ENCODE measurements around the gene KIF1C.
"Not testable (repeated sequence)": the region's sequence is repeated elsewhere in the genome, so short reads cannot be mapped to it uniquely, and the experiment has no call there.

Gene KIF1C

GRCh38 chr17:5027299-5027698, 29.5 kb downstream of the KIF1C start:
- TF ChIP-seq CTCF (IDR thresholded peaks at IDR 0.05; ENCODE audit: borderline replicate concordance, control extremely low read depth, extremely low read depth, insufficient read depth, missing control alignments): no peak
- in situ Hi-C loops (cut with MboI; ENCODE audit: low sequenced_read_pairs, unreplicated experiment): no loop called here
- no peak for DNase-seq (ENCODE audit: low spot score)

- no peak for DNase-seq (ENCODE audit: low spot score)
- in situ Hi-C loops (cut with MboI; ENCODE audit: low sequenced_read_pairs, unreplicated experiment): no loop called here
- no peak for TF ChIP-seq CTCF (IDR thresholded peaks at IDR 0.05; ENCODE audit: borderline replicate concordance, control extremely low read depth, extremely low read depth, insufficient read depth, missing control alignments)
These were observed 30.2 kb downstream of the KIF1C start for GRCh38 chr17:5027916-5028315.

DNA sequence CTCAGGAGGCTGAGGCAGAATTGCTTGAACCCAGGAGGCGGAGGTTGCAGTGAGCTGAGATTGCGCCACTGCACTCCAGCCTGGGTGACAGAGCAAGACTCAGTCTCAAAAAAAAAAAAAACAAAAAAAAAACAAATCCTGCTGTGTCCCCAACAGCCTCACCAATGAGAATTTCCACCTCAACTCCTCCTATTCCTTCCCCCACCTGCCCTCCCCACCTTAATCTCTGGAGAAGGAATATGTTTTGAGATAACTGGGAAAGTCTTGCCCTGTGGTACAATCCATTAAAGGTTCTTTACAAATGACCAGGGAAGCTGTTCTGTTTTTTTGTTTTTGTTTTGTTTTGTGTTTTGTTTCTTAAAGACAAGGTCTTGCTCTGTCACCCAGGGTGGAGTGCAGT, 32.4 kb downstream of the KIF1C start:
- DNase-seq (ENCODE audit: low spot score); in situ Hi-C loops (cut with MboI; ENCODE audit: low sequenced_read_pairs, unreplicated experiment): not testable (repeated sequence)

DNA sequence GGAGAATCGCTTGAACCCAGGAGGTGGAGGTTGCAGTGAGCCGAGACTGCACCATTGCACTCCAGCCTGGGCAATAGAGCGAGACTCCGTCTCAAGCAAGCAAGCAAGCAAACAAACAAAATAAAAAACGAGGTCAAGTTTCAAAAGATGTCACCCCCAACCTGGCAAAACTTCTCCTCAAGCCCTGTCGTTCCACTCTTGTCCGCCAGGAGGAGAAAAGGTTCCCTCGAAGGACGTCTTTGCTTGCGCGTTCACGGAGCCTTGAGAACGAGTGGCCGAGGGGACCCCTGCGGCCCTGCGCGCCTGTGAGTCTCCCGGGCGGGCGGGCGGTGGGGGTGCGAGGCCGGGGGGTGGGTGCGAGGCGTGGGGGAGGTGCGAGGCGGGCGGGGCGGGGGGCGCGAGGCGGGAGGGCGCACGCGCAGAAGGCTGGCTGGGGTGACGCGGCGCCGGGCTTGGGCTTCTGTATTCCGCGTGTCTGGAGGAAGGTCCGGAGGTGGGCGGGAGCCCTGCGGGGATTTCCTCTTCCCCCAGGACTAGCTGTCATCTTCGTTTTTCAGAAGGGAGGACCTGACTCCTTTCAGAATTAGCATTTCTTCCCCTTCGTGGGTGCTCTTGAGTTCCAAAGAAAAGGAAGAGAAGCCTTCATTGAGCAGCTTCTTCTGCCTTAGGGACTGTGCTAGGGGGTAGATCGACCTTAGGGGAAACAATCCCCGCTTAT, 33.8 kb downstream of the KIF1C start:
- DNase-seq (ENCODE audit: low spot score): peak; percentile 91
- peak; percentile 66 for TF ChIP-seq CTCF (IDR thresholded peaks at IDR 0.05; ENCODE audit: borderline replicate concordance, control extremely low read depth, extremely low read depth, insufficient read depth, missing control alignments)

DNA sequence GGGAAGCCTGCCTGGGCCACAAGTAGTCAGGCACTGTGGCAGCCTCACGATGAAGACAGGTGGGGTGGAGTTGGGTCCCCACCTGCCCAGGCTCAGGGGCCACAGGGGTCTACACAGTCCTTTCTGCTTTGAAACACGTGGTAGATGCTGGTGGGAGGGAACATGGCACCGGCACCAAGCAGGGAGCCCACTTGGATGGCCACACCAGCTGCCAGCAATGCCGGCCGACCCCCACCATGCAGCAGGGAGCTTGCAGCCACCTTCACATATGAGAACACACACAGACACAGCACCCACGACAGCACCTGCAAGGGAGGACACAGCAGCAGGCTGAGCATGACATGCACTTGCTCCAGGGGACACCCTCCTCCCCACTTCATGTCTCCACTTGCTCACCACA, 35.1 kb downstream of the KIF1C start:
- in situ Hi-C loops (cut with MboI; ENCODE audit: low sequenced_read_pairs, unreplicated experiment): no loop called here
- DNase-seq (ENCODE audit: low spot score): peak; percentile 13
- TF ChIP-seq CTCF (IDR thresholded peaks at IDR 0.05; ENCODE audit: borderline replicate concordance, control extremely low read depth, extremely low read depth, insufficient read depth, missing control alignments): no peak

More for the DNA sequence above, 33.8 kb downstream of the KIF1C start:
- in situ Hi-C loops (cut with MboI; ENCODE audit: low sequenced_read_pairs, unreplicated experiment): no loop called here

GRCh38 chr17:5033352-5034015, 35.7 kb downstream of the KIF1C start:
- TF ChIP-seq CTCF (IDR thresholded peaks at IDR 0.05; ENCODE audit: borderline replicate concordance, control extremely low read depth, extremely low read depth, insufficient read depth, missing control alignments): no peak
- peak; percentile 19 for DNase-seq (ENCODE audit: low spot score)
- in situ Hi-C loops (cut with MboI; ENCODE audit: low sequenced_read_pairs, unreplicated experiment): no loop called here

DNA sequence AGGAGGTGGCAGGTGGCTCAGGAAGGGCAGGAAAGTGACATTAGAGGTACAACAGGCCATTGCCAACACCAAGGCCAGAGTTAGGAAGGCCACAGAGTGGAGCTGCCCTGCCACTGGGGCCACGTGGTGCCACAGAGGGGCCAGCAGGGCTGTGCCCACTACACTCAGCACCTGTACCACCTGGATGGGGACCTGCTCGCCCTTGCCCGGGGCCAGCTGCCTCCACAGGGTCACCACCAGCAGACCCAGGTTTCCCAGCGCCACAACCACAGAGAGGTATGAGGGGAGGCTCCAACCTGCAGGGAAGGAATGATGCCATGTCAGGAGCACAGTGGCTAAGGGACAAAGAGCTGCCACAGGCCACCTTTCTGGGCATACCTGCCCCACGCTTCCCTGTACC, 36.3 kb downstream of the KIF1C start:
- in situ Hi-C loops (cut with MboI; ENCODE audit: low sequenced_read_pairs, unreplicated experiment): no loop called here
- TF ChIP-seq CTCF (IDR thresholded peaks at IDR 0.05; ENCODE audit: borderline replicate concordance, control extremely low read depth, extremely low read depth, insufficient read depth, missing control alignments): no peak
- no peak for DNase-seq (ENCODE audit: low spot score)
